CD4-positive, CD25-positive, alpha-beta regulatory T cell (primary cell): ENCODE data around the gene SYT12. TPM values are rescaled to one million over a fixed set of nuclear protein-coding genes. Genes with fewer than 3 reads are reported as not detected.

ENCODE experiments used
- ATAC-seq, 2 donors: fragments of 150-1000 bp; cut with Tn5 transposase; one replicate each; pipeline ENCODE4 v1.10.0; 2021; ENCODE audit warnings: low read depth in 2 of 2, moderate number of reproducible peaks in 2 of 2, moderate library complexity in 1 of 2
- DNase-seq, 3 donors: peaks; one replicate each; pipeline versions ENCODE4 v3.0.0 to v3.0.0-alpha.2; 2012 to 2022; ENCODE audit warnings: mixed read lengths in 1 of 3
- H3K27ac ChIP-seq: one replicate; pipeline ENCODE4 v1.7.0; 2013; ENCODE audit warnings: mild to moderate bottlenecking, low read length; ENCODE audit not compliant: insufficient read depth, poor library complexity, severe bottlenecking
- H3K27me3 ChIP-seq: one replicate; pipeline ENCODE4 v1.7.0; 2013; ENCODE audit warnings: low read length; ENCODE audit not compliant: control insufficient read depth, insufficient read depth
- H3K36me3 ChIP-seq: one replicate; pipeline ENCODE4 v1.7.0; 2013; ENCODE audit warnings: mild to moderate bottlenecking, low read length, moderate library complexity; ENCODE audit not compliant: control insufficient read depth, insufficient read depth
- H3K4me1 ChIP-seq: 2 replicates; pipeline ENCODE4 v1.7.0; 2013; ENCODE audit warnings: mild to moderate bottlenecking, low read length; ENCODE audit not compliant: insufficient read depth, control insufficient read depth, poor library complexity, severe bottlenecking
- H3K4me3 ChIP-seq: one replicate; pipeline ENCODE4 v1.7.0; 2013; ENCODE audit warnings: low read depth, mild to moderate bottlenecking, low read length, moderate library complexity
- H3K9me3 ChIP-seq, 2 experiments: 1 replicate in 1 of 2; 2 replicates in 1 of 2; pipeline ENCODE4 v1.7.0; 2013; ENCODE audit warnings: low read length in 2 of 2, mild to moderate bottlenecking in 1 of 2, moderate library complexity in 1 of 2; ENCODE audit not compliant: control insufficient read depth in 2 of 2
- H3K27ac Mint-ChIP-seq, 3 donors: one replicate each; pipeline ENCODE4 v1.8.0; 2020 to 2022; ENCODE audit warnings: mild to moderate bottlenecking in 3 of 3, mixed read lengths in 3 of 3, moderate library complexity in 2 of 3
- H3K27me3 Mint-ChIP-seq: one replicate; pipeline ENCODE4 v1.8.0; 2022; ENCODE audit warnings: mild to moderate bottlenecking, mixed read lengths
- H3K36me3 Mint-ChIP-seq: one replicate; pipeline ENCODE4 v1.8.0; 2020; ENCODE audit warnings: mixed read lengths
- H3K4me1 Mint-ChIP-seq, 4 donors: one replicate each; pipeline ENCODE4 v1.8.0; 2020 to 2022; ENCODE audit warnings: mixed read lengths in 4 of 4, mild to moderate bottlenecking in 1 of 4
- H3K4me3 Mint-ChIP-seq, 4 donors: one replicate each; pipeline ENCODE4 v1.8.0; 2020 to 2022; ENCODE audit warnings: mild to moderate bottlenecking in 4 of 4, mixed read lengths in 4 of 4, moderate library complexity in 3 of 4
- H3K9me3 Mint-ChIP-seq, 7 donors: one replicate each; pipeline ENCODE4 v1.8.0; 2020 to 2022; ENCODE audit warnings: mixed read lengths in 7 of 7, mild to moderate bottlenecking in 3 of 7, moderate library complexity in 2 of 7
- polyA plus RNA-seq, 4 donors: library from polyadenylated mRNA; unstranded; fragments of 300-500 nt; fragmentation: Illumina TruSeq; gene quantifications; one replicate each; pipeline ENCODE4 v1.2.3, GENCODE V29; 2021
- total RNA-seq: library from RNA; stranded (reverse); gene quantifications from one replicate; pipeline ENCODE4 v1.2.3, GENCODE V29; 2022

Gene SYT12
- total and polyA plus RNA-seq, 5 donors from 2014 or later = not detected

DNA sequence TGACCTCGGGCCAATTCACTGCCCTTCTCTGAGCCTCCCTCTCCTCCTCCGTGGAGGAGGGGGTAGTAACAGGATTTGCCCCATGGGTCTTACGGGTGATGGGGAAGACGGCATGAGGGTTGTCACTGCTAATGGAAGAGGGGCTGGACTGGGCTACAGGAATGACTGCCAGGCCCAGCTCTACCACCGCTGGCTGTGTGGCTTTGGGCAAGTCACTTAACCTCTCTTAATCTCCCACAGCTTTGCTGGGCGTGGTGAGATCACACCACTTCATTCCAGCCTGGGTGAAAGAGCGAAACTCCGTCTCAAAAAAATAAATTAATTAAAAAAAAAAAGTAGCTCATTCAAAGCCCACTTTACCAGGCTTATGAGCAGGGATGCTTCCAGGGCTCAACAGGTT, 2.8 kb downstream of the SYT12 start:
- no peak overlapping the region for H3K4me3 ChIP-seq
- Mint-ChIP-seq H3K27ac (no peak overlapping the region), H3K4me3 (no peak overlapping the region), H3K4me1 (peaks cover 0 to 40% (median 8%) of the 10 kb centered on the region in 4 donors), H3K9me3 (peaks cover 0 to 2% (median 0%) of the 10 kb centered on the region in 7 donors), H3K36me3 (no peaks in the 10 kb centered on the region), H3K27me3 (peaks cover 65% of the 10 kb centered on the region)
- H3K27me3 ChIP-seq = peaks cover 8% of the 10 kb centered on the region
- H3K36me3 ChIP-seq = no peaks in the 10 kb centered on the region
- H3K27ac ChIP-seq = no peak overlapping the region
- DNase-seq (no peak), ATAC-seq (no peak)
- H3K9me3 ChIP-seq = no peaks in the 10 kb centered on the region
- peaks cover 27% of the 10 kb centered on the region for H3K4me1 ChIP-seq

DNA sequence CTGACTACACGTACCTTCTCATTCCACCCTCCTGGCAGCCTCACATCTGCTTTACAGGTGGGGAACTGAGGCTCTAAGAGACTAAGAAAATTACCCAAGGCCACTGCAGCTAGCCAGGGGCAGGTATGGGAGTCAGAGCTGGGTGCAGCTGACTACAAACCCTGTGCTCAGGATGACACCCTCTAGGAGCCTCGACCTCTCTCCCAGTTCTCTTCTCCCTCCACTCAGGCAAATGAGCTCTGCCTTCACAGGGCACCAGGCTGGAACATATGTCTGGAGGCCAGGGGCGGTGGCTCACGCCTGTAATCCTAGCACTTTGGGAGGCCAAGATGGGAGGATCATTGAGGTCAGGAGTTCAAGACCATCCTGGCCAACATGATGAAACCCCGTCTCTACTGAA, 4.0 kb downstream of the SYT12 start:
- Mint-ChIP-seq H3K36me3 (no peaks in the 10 kb centered on the region), H3K4me3 (no peak overlapping the region), H3K9me3 (no peaks in the 10 kb centered on the region), H3K27me3 (peaks cover 64% of the 10 kb centered on the region), H3K4me1 (peaks cover 0 to 39% (median 8%) of the 10 kb centered on the region in 4 donors), H3K27ac (no peak overlapping the region)
- Histone ChIP-seq H3K27ac (no peak overlapping the region), H3K36me3 (no peaks in the 10 kb centered on the region), H3K4me3 (no peak overlapping the region), H3K4me1 (peaks cover 27% of the 10 kb centered on the region), H3K27me3 (peaks cover 8% of the 10 kb centered on the region), H3K9me3 (no peaks in the 10 kb centered on the region)
- ATAC-seq = no peak
- no peak for DNase-seq

DNA sequence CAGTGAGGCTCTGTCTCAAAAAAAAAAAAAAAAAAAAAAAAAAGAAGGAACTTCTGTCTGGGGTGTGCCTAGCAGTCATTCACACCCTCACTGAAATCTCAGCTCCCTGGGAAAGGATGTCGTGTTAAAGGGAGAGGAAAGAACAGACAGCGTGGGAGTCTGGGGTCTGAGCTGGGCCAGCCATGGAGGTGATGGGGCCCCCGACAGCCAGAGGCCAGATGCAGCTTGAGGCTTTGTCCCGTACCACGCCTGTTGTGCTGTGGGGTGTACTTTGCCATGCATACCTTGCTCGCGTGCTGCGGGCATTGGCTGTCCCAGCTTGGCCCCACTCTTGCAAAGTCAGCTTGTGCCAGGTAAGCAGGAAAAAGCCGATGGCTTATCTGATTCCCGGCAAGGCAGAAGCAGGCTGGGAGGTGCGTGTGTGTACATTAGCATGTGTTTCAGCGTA, 4.6 kb downstream of the SYT12 start:
- H3K27ac ChIP-seq = no peak overlapping the region
- no peak overlapping the region for H3K27ac Mint-ChIP-seq
- no peaks in the 10 kb centered on the region for H3K36me3 ChIP-seq
- ATAC-seq (no peak), DNase-seq (no peak)
- peaks cover 0 to 34% (median 8%) of the 10 kb centered on the region in 4 donors for H3K4me1 Mint-ChIP-seq
- peaks cover 2% of the 10 kb centered on the region for H3K27me3 ChIP-seq
- peaks cover 27% of the 10 kb centered on the region for H3K4me1 ChIP-seq
- H3K9me3 Mint-ChIP-seq = peaks cover 0 to 2% (median 0%) of the 10 kb centered on the region in 7 donors
- H3K4me3 ChIP-seq = no peak overlapping the region
- no peaks in the 10 kb centered on the region for H3K36me3 Mint-ChIP-seq
- H3K4me3 Mint-ChIP-seq = no peak overlapping the region
- H3K9me3 ChIP-seq = no peaks in the 10 kb centered on the region
- peaks cover 62% of the 10 kb centered on the region for H3K27me3 Mint-ChIP-seq

DNA sequence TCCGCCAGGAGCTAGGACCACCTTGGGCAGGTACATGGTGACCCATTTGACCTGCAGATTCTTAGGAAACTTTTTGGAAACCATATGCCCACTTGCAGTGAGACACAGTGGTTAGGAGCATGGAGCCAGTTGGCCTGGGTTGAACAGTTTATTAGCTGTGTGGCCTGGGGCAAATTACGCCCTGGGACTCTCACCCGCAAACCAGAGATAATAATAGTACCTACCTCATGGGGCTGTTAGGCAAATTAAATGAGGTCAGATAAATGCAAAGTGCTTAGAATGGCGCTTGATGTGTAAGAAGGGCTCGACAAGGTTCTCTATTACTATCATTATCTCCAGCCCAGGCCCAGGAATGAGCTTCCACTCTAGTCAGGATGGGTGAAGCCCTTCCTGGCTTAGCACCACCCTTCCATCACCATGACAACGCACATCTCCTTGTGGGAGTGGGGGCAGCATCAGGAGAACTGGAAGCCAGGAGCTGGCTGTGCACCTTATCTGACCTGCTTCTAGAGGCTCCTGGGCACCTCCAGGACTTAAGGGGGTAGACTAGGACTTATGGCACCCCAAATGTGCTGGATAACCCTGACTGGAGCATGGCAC, 5.1 kb downstream of the SYT12 start:
- H3K4me1 Mint-ChIP-seq = peaks cover 0 to 32% (median 8%) of the 10 kb centered on the region in 4 donors
- ATAC-seq = no peak
- H3K27me3 ChIP-seq = no peaks in the 10 kb centered on the region
- H3K27ac Mint-ChIP-seq = no peak overlapping the region
- peak overlapping the region in 1 of 4 donors; percentile 51 for H3K4me3 Mint-ChIP-seq
- peaks cover 0 to 2% (median 0%) of the 10 kb centered on the region in 7 donors for H3K9me3 Mint-ChIP-seq
- no peak overlapping the region for H3K27ac ChIP-seq
- peaks cover 59% of the 10 kb centered on the region for H3K27me3 Mint-ChIP-seq
- H3K4me3 ChIP-seq = no peak overlapping the region
- no peaks in the 10 kb centered on the region for H3K9me3 ChIP-seq
- no peaks in the 10 kb centered on the region for H3K36me3 ChIP-seq
- H3K36me3 Mint-ChIP-seq = no peaks in the 10 kb centered on the region
- peaks cover 24% of the 10 kb centered on the region for H3K4me1 ChIP-seq
- no peak for DNase-seq

DNA sequence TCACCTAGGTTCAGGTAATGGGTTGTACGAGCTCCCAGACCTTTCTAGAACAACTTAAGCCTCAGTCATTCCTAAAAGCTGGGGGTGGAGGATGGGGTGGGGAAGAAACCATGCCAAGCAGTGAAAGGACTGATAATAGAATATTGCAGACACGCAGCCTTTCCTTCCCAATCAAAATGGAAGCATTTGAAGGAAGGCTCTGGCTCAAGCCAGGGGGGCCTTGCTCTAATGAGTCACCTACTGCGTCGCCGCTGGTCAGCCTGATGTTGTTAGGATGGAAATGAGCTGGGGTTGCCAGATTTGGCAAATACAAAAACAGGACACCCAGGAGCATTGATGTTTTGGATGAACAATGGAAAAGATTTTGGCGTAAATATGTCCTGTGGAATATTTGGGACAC, 6.2 kb downstream of the SYT12 start:
- peaks cover 0 to 2% (median 0%) of the 10 kb centered on the region in 7 donors for H3K9me3 Mint-ChIP-seq
- H3K27ac Mint-ChIP-seq = no peak overlapping the region
- H3K27ac ChIP-seq = no peak overlapping the region
- DNase-seq (no peak), ATAC-seq (no peak)
- H3K4me1 ChIP-seq = peaks cover 14% of the 10 kb centered on the region
- no peaks in the 10 kb centered on the region for H3K36me3 Mint-ChIP-seq
- no peak overlapping the region for H3K4me3 Mint-ChIP-seq
- H3K27me3 Mint-ChIP-seq = peaks cover 61% of the 10 kb centered on the region
- no peaks in the 10 kb centered on the region for H3K9me3 ChIP-seq
- H3K27me3 ChIP-seq = no peaks in the 10 kb centered on the region
- no peaks in the 10 kb centered on the region for H3K36me3 ChIP-seq
- H3K4me3 ChIP-seq = no peak overlapping the region
- H3K4me1 Mint-ChIP-seq = peaks cover 0 to 25% (median 7%) of the 10 kb centered on the region in 4 donors

DNA sequence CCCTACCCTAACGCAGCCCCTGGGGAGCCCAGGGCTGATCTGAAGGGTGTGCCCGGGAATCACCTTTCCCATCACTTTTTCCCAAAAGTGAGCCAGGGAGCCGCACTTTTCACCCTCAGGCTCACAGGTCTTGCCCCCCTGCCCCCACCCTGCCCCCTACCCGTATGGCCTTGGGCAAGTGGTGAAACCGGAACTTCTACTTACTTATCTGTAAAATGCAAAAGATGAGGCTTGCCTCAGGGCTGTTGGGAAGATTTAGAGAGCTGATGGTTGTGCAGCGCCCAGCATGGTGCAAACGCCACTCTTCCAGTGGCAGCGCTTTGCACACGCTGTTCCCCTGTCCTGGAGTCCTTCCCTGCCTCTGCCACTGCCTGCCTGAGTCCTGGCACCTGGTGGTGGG, 8.0 kb downstream of the SYT12 start:
- peaks cover 58% of the 10 kb centered on the region for H3K27me3 Mint-ChIP-seq
- no peaks in the 10 kb centered on the region for H3K4me1 ChIP-seq

DNA sequence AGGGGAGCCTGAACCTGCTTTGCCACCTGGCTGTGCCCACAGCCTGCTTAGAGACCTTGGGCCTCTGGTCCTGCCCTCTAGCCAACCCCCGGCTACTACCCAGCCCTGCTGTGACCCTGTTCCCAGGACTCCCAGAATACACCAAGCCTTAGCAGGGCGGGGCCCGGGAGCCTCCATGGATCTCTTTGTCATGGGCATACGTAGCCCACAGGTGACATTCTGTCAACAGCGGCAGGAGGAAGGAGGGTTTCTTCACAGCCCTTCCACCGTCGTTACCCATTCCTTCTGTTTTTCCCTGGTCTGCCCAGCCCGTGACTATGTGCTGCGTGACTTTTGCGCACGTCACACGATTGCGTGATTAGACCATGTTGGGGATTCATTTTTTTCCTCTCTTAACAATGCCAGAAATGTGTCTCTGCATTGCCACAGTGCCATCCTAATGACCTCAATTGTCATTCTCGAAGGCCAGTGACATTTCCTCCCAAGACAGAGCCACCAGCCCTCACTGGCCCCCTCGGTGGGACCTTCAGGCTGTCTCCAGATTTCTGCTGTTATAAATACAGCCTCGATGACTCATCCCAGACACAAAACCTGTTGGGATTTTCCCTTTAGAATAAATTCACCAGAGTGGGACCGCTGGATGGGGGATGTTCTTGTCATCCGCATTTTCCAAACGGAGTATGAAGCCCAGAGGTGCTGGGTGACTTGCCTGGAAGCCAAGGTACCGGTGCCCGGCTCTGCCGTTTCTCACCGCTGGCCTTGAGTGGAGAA, 9.0 kb downstream of the SYT12 start:
- no peak overlapping the region for H3K4me3 Mint-ChIP-seq
- no peak for DNase-seq
- H3K9me3 Mint-ChIP-seq = peaks cover 0 to 3% (median 0%) of the 10 kb centered on the region in 7 donors

More for the DNA sequence above, 8.0 kb downstream of the SYT12 start:
- H3K36me3 Mint-ChIP-seq = no peaks in the 10 kb centered on the region
- no peak for DNase-seq
- no peak overlapping the region for H3K4me3 ChIP-seq
- H3K36me3 ChIP-seq = no peaks in the 10 kb centered on the region
- ATAC-seq = no peak
- H3K4me1 Mint-ChIP-seq = peaks cover 0 to 9% (median 0%) of the 10 kb centered on the region in 4 donors
- no peak overlapping the region for H3K27ac ChIP-seq
- no peaks in the 10 kb centered on the region for H3K27me3 ChIP-seq
- H3K9me3 ChIP-seq = no peaks in the 10 kb centered on the region
- no peak overlapping the region for H3K27ac Mint-ChIP-seq
- H3K4me3 Mint-ChIP-seq = no peak overlapping the region
- H3K9me3 Mint-ChIP-seq = peaks cover 0 to 2% (median 0%) of the 10 kb centered on the region in 7 donors

More for the DNA sequence above, 9.0 kb downstream of the SYT12 start:
- H3K27me3 Mint-ChIP-seq = peaks cover 49% of the 10 kb centered on the region
- Histone ChIP-seq H3K27ac (no peak overlapping the region), H3K27me3 (no peaks in the 10 kb centered on the region), H3K4me3 (no peak overlapping the region), H3K9me3 (no peaks in the 10 kb centered on the region), H3K36me3 (no peaks in the 10 kb centered on the region), H3K4me1 (no peaks in the 10 kb centered on the region)
- no peak overlapping the region for H3K27ac Mint-ChIP-seq
- peaks cover 0 to 4% (median 0%) of the 10 kb centered on the region in 4 donors for H3K4me1 Mint-ChIP-seq
- H3K36me3 Mint-ChIP-seq = no peaks in the 10 kb centered on the region
- ATAC-seq = no peak
